ENCODE measurements around the gene EVI5. TPM values are rescaled to one million over a fixed set of nuclear protein-coding genes. Genes with fewer than 3 reads are reported as not detected.
A peak's percentile ranks its signal among the peaks of the same experiment; 100 is the strongest.
"Not testable (repeated sequence)": the region's sequence is repeated elsewhere in the genome, so short reads cannot be mapped to it uniquely, and the experiment has no call there.

Gene EVI5
- total RNA-seq, 1 experiment from 2014 or later = 11.4 TPM

GRCh38 chr1:92736395-92736794 is 48.5 kb downstream of the EVI5 start:
- Mint-ChIP-seq H3K27ac (no peak overlapping the region), H3K4me1 (peaks cover 2% of the 10 kb centered on the region), H3K4me3 (no peak overlapping the region), H3K9me3 (no peaks in the 10 kb centered on the region), H3K27me3 (ENCODE audit: low read depth) (no peaks in the 10 kb centered on the region), H3K36me3 (peaks cover 3% of the 10 kb centered on the region; the same call in 1 of the 2 replicates)
- ATAC-seq = peak; percentile 77
- TF ChIP-seq ZNF396 (CRISPR knock-in tag; IDR thresholded peaks at IDR 0.05; ENCODE audit: borderline replicate concordance) (no peak), RELA (CRISPR knock-in tag; IDR thresholded peaks at IDR 0.05; ENCODE audit: borderline replicate concordance) (no peak), ARID4B (CRISPR knock-in tag; IDR thresholded peaks at IDR 0.05; ENCODE audit: borderline replicate concordance) (no peak)
- ChIA-PET CTCF (interaction anchor here (1.0 to 2.8 kb wide), 4 partner anchors 12 to 426 kb away, joined by 3 to 22 read pairs (median 4); no protein-coding TSS in a partner anchor), POLR2A (no interaction called here)
- DNase-seq (ENCODE audit: low spot score) = no peak

DNA sequence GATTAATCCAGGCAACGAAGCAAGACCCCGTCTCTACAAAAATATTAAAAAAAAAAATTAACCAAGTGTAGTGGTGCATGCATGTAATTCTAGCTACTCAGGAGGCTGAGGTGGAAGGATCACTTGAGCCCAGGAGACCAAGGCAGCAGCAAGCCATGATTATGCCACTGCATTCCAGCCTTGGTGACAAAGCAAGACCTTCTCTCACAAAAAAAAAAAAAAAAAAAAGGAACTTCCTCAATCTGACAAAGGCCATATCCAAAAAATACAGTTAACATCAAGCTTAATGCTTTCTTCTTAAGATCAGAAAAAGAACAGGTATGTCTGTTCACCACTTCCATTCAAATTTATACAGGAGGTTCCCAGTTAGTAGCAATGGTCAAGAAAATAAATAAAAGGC is 54.4 kb downstream of the EVI5 start:
- Mint-ChIP-seq H3K4me1 (peaks cover 8% of the 10 kb centered on the region), H3K36me3 (peaks cover 4% of the 10 kb centered on the region), H3K9me3 (no peaks in the 10 kb centered on the region), H3K27me3 (ENCODE audit: low read depth) (no peaks in the 10 kb centered on the region), H3K4me3 (no peak overlapping the region), H3K27ac (no peak overlapping the region)
- DNase-seq (ENCODE audit: low spot score) (no peak), ATAC-seq (no peak)
- POLR2A ChIA-PET = interaction anchor here (0.7 kb wide), 1 partner anchor 1217 kb away, joined by 5 read pairs; no protein-coding TSS in a partner anchor
- CTCF ChIA-PET = interaction anchor here (2.9 kb wide), 1 partner anchor 19 kb away, joined by 11 read pairs; no protein-coding TSS in a partner anchor
- no peak for TF ChIP-seq USF2 (CRISPR knock-in tag; IDR thresholded peaks at IDR 0.05)

DNA sequence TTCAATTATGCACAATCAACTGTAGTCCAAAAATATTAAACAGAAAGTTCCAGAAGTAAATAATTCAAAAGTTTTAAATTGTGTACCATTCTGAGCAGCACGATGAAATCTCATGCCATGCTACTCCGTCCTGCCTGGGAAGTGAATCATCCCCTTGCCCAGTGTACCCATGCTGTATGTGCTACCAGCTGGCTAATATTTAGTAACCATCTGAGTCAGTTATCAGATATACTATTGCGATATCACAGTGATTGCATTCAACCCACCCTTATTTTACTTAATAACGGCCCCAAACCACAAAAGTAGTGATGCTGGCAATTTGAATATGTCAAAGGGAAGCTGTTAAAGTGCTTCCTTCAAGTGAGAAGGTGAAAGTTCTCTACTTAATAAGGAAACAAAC is 56.2 kb downstream of the EVI5 start:
- H3K9me3 Mint-ChIP-seq = peaks cover 13% of the 10 kb centered on the region
- H3K27me3 Mint-ChIP-seq (ENCODE audit: low read depth) = no peaks in the 10 kb centered on the region
- DNase-seq (ENCODE audit: low spot score) (no peak), ATAC-seq (no peak)
- H3K36me3 Mint-ChIP-seq = peaks cover 16% of the 10 kb centered on the region
- H3K27ac Mint-ChIP-seq = no peak overlapping the region
- H3K4me1 Mint-ChIP-seq = peaks cover 25% of the 10 kb centered on the region
- ChIA-PET POLR2A (no interaction called here), CTCF (no interaction called here)
- H3K4me3 Mint-ChIP-seq = no peak overlapping the region
- TF ChIP-seq ZNF121 (CRISPR knock-in tag; IDR thresholded peaks at IDR 0.05) (no peak), NFYB (CRISPR knock-in tag; conservative IDR thresholded peaks at IDR 0.05; ENCODE audit: low read depth) (no peak), RORB (CRISPR knock-in tag; IDR thresholded peaks at IDR 0.05) (no peak), SOX15 (CRISPR knock-in tag; IDR thresholded peaks at IDR 0.05) (no peak), SMAD3 (CRISPR knock-in tag; IDR thresholded peaks at IDR 0.05; ENCODE audit: borderline replicate concordance) (no peak), CDX4 (CRISPR knock-in tag; IDR thresholded peaks at IDR 0.05; ENCODE audit: borderline replicate concordance) (no peak), NR2C2 (CRISPR knock-in tag; IDR thresholded peaks at IDR 0.05) (no peak)
- TF ChIP-seq, protein P1, sequence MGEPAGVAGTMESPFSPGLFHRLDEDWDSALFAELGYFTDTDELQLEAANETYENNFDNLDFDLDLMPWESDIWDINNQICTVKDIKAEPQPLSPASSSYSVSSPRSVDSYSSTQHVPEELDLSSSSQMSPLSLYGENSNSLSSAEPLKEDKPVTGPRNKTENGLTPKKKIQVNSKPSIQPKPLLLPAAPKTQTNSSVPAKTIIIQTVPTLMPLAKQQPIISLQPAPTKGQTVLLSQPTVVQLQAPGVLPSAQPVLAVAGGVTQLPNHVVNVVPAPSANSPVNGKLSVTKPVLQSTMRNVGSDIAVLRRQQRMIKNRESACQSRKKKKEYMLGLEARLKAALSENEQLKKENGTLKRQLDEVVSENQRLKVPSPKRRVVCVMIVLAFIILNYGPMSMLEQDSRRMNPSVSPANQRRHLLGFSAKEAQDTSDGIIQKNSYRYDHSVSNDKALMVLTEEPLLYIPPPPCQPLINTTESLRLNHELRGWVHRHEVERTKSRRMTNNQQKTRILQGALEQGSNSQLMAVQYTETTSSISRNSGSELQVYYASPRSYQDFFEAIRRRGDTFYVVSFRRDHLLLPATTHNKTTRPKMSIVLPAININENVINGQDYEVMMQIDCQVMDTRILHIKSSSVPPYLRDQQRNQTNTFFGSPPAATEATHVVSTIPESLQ (CRISPR knock-in tag; IDR thresholded peaks at IDR 0.05) = no peak
- TF ChIP-seq, protein P2, sequence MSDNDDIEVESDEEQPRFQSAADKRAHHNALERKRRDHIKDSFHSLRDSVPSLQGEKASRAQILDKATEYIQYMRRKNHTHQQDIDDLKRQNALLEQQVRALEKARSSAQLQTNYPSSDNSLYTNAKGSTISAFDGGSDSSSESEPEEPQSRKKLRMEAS (CRISPR knock-in tag; IDR thresholded peaks at IDR 0.05) = no peak
- TF ChIP-seq, protein P3, sequence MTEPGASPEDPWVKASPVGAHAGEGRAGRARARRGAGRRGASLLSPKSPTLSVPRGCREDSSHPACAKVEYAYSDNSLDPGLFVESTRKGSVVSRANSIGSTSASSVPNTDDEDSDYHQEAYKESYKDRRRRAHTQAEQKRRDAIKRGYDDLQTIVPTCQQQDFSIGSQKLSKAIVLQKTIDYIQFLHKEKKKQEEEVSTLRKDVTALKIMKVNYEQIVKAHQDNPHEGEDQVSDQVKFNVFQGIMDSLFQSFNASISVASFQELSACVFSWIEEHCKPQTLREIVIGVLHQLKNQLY (CRISPR knock-in tag; IDR thresholded peaks at IDR 0.05) = no peak
- TF ChIP-seq, protein P4, sequence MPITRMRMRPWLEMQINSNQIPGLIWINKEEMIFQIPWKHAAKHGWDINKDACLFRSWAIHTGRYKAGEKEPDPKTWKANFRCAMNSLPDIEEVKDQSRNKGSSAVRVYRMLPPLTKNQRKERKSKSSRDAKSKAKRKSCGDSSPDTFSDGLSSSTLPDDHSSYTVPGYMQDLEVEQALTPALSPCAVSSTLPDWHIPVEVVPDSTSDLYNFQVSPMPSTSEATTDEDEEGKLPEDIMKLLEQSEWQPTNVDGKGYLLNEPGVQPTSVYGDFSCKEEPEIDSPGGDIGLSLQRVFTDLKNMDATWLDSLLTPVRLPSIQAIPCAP (CRISPR knock-in tag; IDR thresholded peaks at IDR 0.05) = no peak

DNA sequence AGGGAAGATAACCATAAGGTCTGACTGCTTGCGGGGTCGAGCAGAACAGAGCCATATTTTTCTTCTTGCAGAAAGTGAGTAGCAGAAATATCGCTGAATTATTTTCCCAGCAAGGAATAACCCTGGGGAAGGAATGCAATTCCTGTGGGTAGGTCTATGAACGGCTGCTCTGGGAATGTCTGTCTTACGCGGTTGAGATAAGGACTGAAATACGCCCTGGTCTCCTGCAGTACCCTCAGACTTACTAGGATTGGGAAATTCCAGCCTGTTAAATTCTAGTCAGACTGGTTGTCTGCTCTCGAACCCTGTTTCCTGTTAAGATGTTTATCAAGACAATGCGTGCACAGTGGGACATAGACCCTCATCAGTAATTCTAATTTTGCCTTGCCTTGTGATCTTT is 61.2 kb downstream of the EVI5 start:
- Mint-ChIP-seq H3K9me3 (peaks cover 37% of the 10 kb centered on the region), H3K4me1 (peaks cover 33% of the 10 kb centered on the region), H3K36me3 (peaks cover 38% of the 10 kb centered on the region), H3K27ac (peak overlapping the region; percentile 91)
- CTCF ChIA-PET; H3K4me3 Mint-ChIP-seq; POLR2A ChIA-PET; ATAC-seq; H3K27me3 Mint-ChIP-seq (ENCODE audit: low read depth); DNase-seq (ENCODE audit: low spot score): not testable (repeated sequence)
